Endodermal cell (in vitro differentiated cells): ENCODE results near the gene TFG. TPM values are rescaled to one million over a fixed set of nuclear protein-coding genes. Genes with fewer than 3 reads are reported as not detected.

Experiments used
- DNase-seq: peaks from one replicate; pipeline ENCODE4 v3.0.0-alpha.2; 2017
- H3K27ac ChIP-seq: 2 replicates; pipeline ENCODE4 v1.5.1; 2013; ENCODE audit warnings: mild to moderate bottlenecking, low read depth, low read length, moderate library complexity
- H3K27me3 ChIP-seq: 2 replicates; pipeline ENCODE4 v1.6.1; 2013; ENCODE audit warnings: mild to moderate bottlenecking, low read length, moderate library complexity; ENCODE audit not compliant: insufficient read depth, control insufficient read depth, poor library complexity, severe bottlenecking
- H3K36me3 ChIP-seq: 2 replicates; pipeline ENCODE4 v1.7.0; 2013; ENCODE audit warnings: mild to moderate bottlenecking, low read length, moderate library complexity; ENCODE audit not compliant: control insufficient read depth, insufficient read depth
- H3K4me1 ChIP-seq: one replicate; pipeline ENCODE4 v1.7.0; 2013; ENCODE audit warnings: low read length; ENCODE audit not compliant: control insufficient read depth, insufficient read depth
- H3K4me3 ChIP-seq: 2 replicates; pipeline ENCODE4 v1.5.1; 2013; ENCODE audit warnings: mild to moderate bottlenecking, low read length, moderate library complexity
- H3K9ac ChIP-seq: 2 replicates; pipeline ENCODE4 v1.6.1; 2013; ENCODE audit warnings: mild to moderate bottlenecking, low read length, moderate library complexity; ENCODE audit not compliant: poor library complexity, severe bottlenecking; ENCODE audit errors: extremely low read depth
- H3K9me3 ChIP-seq: 2 replicates; pipeline ENCODE4 v1.6.1; 2013; ENCODE audit warnings: mild to moderate bottlenecking, low read length, moderate library complexity; ENCODE audit not compliant: control insufficient read depth
- H3K27ac Mint-ChIP-seq: 2 replicates; pipeline ENCODE4 v1.8.0; 2020; ENCODE audit warnings: mixed read lengths
- H3K27me3 Mint-ChIP-seq: 2 replicates; pipeline ENCODE4 v1.8.0; 2021; ENCODE audit warnings: mild to moderate bottlenecking, mixed read lengths; ENCODE audit not compliant: insufficient read depth
- H3K36me3 Mint-ChIP-seq: 2 replicates; pipeline ENCODE4 v1.8.0; 2020; ENCODE audit warnings: low read depth, mixed read lengths
- H3K4me1 Mint-ChIP-seq: 2 replicates; pipeline ENCODE4 v1.8.0; 2020; ENCODE audit warnings: mixed read lengths
- H3K4me3 Mint-ChIP-seq: 2 replicates; pipeline ENCODE4 v1.8.0; 2020; ENCODE audit warnings: mild to moderate bottlenecking, moderate library complexity, mixed read lengths
- H3K9me3 Mint-ChIP-seq: 2 replicates; pipeline ENCODE4 v1.8.0; 2020; ENCODE audit warnings: mild to moderate bottlenecking, mixed read lengths
- WGBS, 2 experiments: methylation state at CpG; one replicate each; pipeline versions ENCODE4 v1.1.5 to v1.1.7; 2013; ENCODE audit warnings: missing lambda C conversion rate in 2 of 2, mixed read lengths in 1 of 2; ENCODE audit not compliant: insufficient coverage in 1 of 2, insufficient read length in 1 of 2; 5-methylcytosine and 5-hydroxymethylcytosine counted together
- total RNA-seq, 2 donors: library from RNA; stranded (reverse); fragmentation: NEBNext Ultra II Directional in 1 of 2; extraction: Animal tissue kit (Norgen Biotek cat#: 25700) in 1 of 2; gene quantifications; 2 replicates in 1 of 2; 3 replicates in 1 of 2; pipeline ENCODE4 v1.2.1, GENCODE V29; 2021
- TF ChIP-seq, protein P1 (sequence below): fragments of 200-600 bp; sonication (generic); conservative IDR thresholded peaks from 2 replicates; pipeline ENCODE4 v1.5.0; 2021; ENCODE audit warnings: antibody characterized with exemption, mild to moderate bottlenecking

Gene TFG
- total RNA-seq, 2 donors from 2014 or later: 102 to 137 TPM

DNA sequence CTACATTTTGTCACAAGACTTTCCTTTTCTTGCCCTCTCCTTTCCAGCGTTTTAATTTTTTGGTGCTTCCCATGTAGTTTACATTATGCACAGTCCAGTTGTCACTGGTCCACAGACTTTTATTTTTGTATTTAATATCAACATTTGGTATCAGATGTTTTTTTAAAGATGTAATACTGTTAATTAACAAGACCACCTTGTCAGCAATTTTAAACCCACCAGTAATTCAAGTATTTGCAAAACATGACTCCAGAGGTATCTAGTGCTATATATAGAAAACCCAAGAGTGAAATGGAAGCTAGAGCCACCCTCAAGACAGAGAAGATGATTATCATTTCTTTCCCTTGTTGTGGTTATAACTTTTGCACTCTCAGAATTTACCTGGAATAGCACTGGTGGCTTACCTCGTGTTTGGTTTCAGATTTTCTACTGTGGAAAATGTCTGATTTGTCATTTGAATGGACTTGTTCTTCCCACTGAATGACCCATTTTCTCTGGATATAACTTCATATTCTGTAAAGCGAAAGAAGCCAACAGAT is 56.2 kb downstream of the TFG start:
- no peaks in the 10 kb centered on the region for H3K9me3 Mint-ChIP-seq
- H3K36me3 Mint-ChIP-seq: no peaks in the 10 kb centered on the region
- no peak for DNase-seq
- H3K4me3 ChIP-seq: no peak overlapping the region
- WGBS, 2 experiments: 97 to 100% methylated on average over 1 to 3 of the region's 3 CpGs
- peaks cover 14% of the 10 kb centered on the region for H3K4me1 Mint-ChIP-seq
- H3K27me3 Mint-ChIP-seq: no peaks in the 10 kb centered on the region
- no peak overlapping the region for H3K27ac ChIP-seq
- no peak overlapping the region for H3K9ac ChIP-seq
- TF ChIP-seq, protein P1, sequence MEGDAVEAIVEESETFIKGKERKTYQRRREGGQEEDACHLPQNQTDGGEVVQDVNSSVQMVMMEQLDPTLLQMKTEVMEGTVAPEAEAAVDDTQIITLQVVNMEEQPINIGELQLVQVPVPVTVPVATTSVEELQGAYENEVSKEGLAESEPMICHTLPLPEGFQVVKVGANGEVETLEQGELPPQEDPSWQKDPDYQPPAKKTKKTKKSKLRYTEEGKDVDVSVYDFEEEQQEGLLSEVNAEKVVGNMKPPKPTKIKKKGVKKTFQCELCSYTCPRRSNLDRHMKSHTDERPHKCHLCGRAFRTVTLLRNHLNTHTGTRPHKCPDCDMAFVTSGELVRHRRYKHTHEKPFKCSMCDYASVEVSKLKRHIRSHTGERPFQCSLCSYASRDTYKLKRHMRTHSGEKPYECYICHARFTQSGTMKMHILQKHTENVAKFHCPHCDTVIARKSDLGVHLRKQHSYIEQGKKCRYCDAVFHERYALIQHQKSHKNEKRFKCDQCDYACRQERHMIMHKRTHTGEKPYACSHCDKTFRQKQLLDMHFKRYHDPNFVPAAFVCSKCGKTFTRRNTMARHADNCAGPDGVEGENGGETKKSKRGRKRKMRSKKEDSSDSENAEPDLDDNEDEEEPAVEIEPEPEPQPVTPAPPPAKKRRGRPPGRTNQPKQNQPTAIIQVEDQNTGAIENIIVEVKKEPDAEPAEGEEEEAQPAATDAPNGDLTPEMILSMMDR: no peak
- H3K27ac Mint-ChIP-seq: no peak overlapping the region
- no peak overlapping the region for H3K4me3 Mint-ChIP-seq
- H3K27me3 ChIP-seq: no peaks in the 10 kb centered on the region
- no peaks in the 10 kb centered on the region for H3K4me1 ChIP-seq
- H3K9me3 ChIP-seq: no peaks in the 10 kb centered on the region
- H3K36me3 ChIP-seq: no peaks in the 10 kb centered on the region

DNA sequence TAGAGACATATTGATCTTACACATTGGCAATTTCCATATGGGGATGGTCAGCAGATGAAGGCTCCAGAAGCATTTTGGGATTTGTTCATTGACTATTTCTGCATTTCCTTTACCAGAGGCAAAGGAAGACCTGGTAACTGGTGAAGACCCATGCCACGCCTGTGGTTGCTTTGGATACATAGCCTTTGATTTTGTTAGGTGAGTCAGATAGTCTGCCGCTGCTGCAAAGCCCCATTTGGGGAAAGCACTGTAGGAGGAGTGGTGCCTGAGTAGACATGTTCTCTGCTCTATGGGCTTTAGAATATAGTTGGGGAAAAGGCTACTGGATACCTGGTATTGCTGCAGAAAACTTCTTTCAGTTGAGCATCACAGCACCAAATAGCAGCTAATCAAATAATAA is 56.8 kb downstream of the TFG start:
- H3K9ac ChIP-seq: no peak overlapping the region
- no peak overlapping the region for H3K4me3 ChIP-seq
- H3K4me1 ChIP-seq: no peaks in the 10 kb centered on the region
- no peaks in the 10 kb centered on the region for H3K27me3 ChIP-seq
- H3K27me3 Mint-ChIP-seq: no peaks in the 10 kb centered on the region
- H3K27ac ChIP-seq: no peak overlapping the region
- TF ChIP-seq, protein P1: no peak
- H3K27ac Mint-ChIP-seq: no peak overlapping the region
- DNase-seq: no peak
- no peak overlapping the region for H3K4me3 Mint-ChIP-seq
- no peaks in the 10 kb centered on the region for H3K36me3 ChIP-seq
- WGBS, 2 experiments: 93% methylated on average over 2 of the region's 2 CpGs; no CpG with 5 or more reads in 1 of the 2 experiments
- H3K9me3 ChIP-seq: no peaks in the 10 kb centered on the region
- H3K36me3 Mint-ChIP-seq: no peaks in the 10 kb centered on the region
- H3K9me3 Mint-ChIP-seq: no peaks in the 10 kb centered on the region
- H3K4me1 Mint-ChIP-seq: peaks cover 14% of the 10 kb centered on the region

DNA sequence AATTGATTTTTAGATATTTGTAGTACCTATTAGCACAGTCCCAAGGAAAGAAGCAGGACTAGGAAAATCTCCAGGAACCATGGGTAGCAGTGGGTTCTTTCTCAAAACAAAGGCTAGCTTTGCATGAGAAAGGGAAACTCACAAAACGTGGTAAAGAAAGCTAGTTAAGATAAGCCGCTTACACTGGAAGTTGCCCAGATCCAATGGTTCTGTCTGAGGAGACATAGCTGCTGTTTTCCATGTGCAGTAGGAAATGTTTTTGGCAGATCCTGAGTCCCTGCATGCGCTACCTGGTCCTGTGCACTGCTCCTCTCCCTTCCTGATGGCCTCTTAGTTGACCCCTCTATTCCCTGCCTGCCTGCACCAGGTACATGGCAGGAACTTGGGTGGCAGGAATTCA is 60.4 kb downstream of the TFG start:
- Histone ChIP-seq H3K9me3 (peaks cover 6% of the 10 kb centered on the region), H3K4me3 (no peak overlapping the region), H3K9ac (no peak overlapping the region), H3K4me1 (no peaks in the 10 kb centered on the region), H3K27ac (no peak overlapping the region), H3K27me3 (no peaks in the 10 kb centered on the region), H3K36me3 (no peaks in the 10 kb centered on the region)
- Mint-ChIP-seq H3K27me3 (no peaks in the 10 kb centered on the region), H3K4me1 (peaks cover 14% of the 10 kb centered on the region), H3K27ac (peak overlapping the region; percentile 35), H3K4me3 (no peak overlapping the region), H3K36me3 (no peaks in the 10 kb centered on the region), H3K9me3 (no peaks in the 10 kb centered on the region)
- TF ChIP-seq, protein P1: no peak
- DNase-seq: peak; percentile 49
- 45 to 47% methylated on average over 3 of the region's 3 CpGs for WGBS, 2 experiments
